NOMO-1 (cell line): ENCODE measurements around the gene GALNT14.
A peak's percentile ranks its signal among the peaks of the same experiment; 100 is the strongest.

Experiments used
- DNase-seq, 2 experiments: peaks; one replicate each; lab custom pipeline; 2025; ENCODE audit not compliant: unreplicated experiment in 2 of 2; lab: John Stamatoyannopoulos, UW

The GALNT14 gene

DNA sequence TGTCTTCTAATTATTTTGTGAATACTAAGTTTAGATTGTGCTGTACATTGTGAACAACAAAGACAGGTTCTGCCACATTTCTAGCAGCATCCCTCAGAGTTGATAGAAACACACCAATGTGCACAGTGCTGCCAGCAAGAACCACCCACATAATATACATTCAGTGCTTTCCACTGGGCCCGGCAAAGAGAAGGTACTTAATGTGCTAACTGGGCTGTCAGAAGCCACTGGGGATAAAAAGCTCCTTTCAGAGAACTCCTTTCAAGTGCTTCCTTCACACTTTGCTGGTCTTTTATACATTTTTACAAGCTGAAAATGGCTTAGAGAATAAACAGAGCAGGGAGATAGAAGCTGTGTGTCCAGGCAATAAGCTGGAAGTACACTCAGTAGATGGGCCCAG lies 273.0 kb downstream of the GALNT14 start:
- no peak for DNase-seq

DNA sequence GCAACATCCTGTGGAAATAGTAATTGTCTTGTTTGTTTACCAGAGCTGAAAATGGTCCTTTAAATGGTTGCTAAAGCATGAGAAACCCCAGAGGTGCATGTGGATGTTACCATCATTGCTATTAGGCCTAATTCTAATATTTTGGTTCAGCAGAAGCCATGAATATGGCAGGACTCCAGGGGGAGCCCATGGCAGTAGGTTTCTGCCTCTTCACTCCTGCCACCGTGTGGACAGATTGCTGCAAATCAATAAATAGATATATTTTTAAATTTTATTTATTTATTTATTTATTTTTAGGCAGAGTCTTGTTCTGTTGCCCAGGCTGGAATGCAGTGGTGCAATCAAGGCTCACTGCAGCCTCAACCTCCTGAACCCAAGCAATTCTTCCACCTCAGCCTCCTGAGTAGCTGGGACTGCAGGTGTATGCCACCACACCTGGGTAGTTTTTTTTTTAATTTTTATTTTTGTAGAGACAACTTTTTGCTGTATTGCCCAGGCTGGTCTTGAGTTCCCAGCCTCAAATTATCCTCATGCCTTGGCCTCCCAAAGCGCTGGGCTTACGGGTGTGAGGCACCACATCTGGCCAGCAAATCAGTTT lies 276.1 kb downstream of the GALNT14 start:
- DNase-seq = peak; percentile 1 to 50

DNA sequence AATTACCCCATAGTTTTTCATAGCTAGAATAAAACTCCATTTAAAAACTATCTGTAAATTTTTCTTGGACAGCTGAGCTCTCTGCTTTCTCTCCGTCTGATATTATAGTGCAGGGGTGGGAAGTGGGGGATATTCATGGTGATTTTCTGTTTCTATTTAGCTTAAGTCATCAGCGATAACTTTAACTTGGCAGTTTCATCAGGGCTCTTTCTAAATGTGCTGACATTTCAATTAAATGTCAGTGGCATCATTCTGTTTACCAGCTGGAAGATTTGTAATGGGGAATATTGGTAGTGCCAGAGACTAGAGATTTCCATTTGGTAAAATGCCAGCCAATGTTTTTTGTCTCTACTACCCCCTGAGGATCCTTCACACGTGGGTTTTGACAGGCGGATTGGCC lies 277.5 kb downstream of the GALNT14 start:
- no peak for DNase-seq
